Skeletal muscle satellite cell (primary cell): Measurements from ENCODE around the gene ELAC1.
"Not testable (repeated sequence)": the region's sequence is repeated elsewhere in the genome, so short reads cannot be mapped to it uniquely, and the experiment has no call there.

Experiments used
- H3K27me3 ChIP-seq: 2 replicates; pipeline ENCODE4 v1.7.0; 2013; ENCODE audit warnings: low read length; ENCODE audit not compliant: control insufficient read depth, insufficient read depth
- H3K36me3 ChIP-seq: 2 replicates; pipeline ENCODE4 v1.7.0; 2013; ENCODE audit warnings: mild to moderate bottlenecking, control low read depth, low read length; ENCODE audit not compliant: insufficient read depth
- H3K4me1 ChIP-seq: 2 replicates; pipeline ENCODE4 v1.7.0; 2013; ENCODE audit warnings: low read length; ENCODE audit not compliant: control insufficient read depth, insufficient read depth
- H3K4me2 ChIP-seq: 2 replicates; pipeline ENCODE4 v1.7.0; 2013; ENCODE audit warnings: mild to moderate bottlenecking, low read length
- H3K4me3 ChIP-seq: 2 replicates; pipeline ENCODE4 v1.7.0; 2013; ENCODE audit warnings: low read length
- H3K9ac ChIP-seq: 2 replicates; pipeline ENCODE4 v1.7.0; 2013; ENCODE audit warnings: mild to moderate bottlenecking, low read depth, low read length, moderate library complexity
- H3K9me3 ChIP-seq: replicated peaks from 2 replicates; pipeline ENCODE4 v1.7.0; 2013; ENCODE audit warnings: mild to moderate bottlenecking, control low read depth, low read length

The ELAC1 gene

DNA sequence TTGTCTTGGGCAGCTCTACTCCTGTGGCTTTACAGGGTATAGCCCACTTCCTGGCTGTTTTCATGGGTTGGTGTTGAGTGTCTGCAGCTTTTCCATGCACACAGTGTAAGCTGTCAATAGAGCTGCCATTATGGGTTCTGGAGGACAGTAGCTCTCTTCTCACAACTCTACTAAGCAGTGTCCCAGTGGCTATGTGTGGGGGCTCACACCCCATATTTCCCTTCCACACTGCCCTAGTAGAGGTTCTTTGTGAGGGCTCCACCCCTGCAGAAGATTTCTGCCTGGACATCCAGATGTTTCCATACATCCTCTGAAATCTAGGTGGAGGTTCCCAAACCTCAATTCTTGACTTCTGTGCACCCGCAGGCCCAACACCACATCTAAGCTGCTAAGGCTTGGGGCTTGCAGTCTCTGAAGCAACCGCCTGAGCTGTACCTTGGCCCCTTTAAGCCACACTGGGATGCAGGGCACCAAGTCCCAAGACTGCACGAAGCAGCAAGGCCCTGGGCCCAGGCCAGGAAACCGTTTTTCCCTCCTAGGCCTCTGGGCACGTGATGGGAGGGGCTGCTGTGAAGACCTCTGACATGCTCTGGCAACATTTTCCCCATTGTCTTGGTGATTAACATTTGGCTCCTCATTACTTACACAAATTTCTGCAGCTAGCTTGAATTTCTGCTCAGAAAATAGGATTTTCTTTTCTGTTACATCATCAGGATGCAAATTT is 9.4 kb downstream of the ELAC1 start:
- Histone ChIP-seq H3K4me3 (no peak overlapping the region), H3K36me3 (peaks cover 32% of the 10 kb centered on the region), H3K4me1 (peaks cover 10% of the 10 kb centered on the region)

DNA sequence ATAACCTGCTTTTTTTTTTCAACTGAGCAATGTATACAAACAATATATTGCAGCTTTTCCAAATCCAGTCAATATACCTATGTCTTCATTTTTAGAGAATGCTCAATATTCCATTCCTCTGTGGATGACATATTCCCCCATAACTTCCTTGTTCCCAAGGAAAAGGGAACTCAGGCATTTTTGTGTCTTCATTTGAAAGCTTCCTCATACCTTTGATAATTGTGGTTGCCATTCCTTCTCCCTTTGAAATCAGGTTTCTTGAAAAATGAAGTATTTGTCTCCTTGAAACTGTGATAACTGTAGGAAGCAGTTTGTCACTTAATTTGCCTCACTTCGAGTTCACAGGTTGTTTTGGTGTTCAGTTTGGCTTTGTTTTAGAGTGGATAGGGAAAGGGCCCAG is 13.5 kb downstream of the ELAC1 start:
- Histone ChIP-seq H3K9ac (no peak overlapping the region), H3K27me3 (no peaks in the 10 kb centered on the region), H3K4me1 (peaks cover 6% of the 10 kb centered on the region), H3K4me2 (no peak overlapping the region), H3K9me3 (no peaks in the 10 kb centered on the region), H3K4me3 (no peak overlapping the region), H3K36me3 (peaks cover 18% of the 10 kb centered on the region)

More for the DNA sequence above, 9.4 kb downstream of the ELAC1 start:
- H3K9ac ChIP-seq: no peak overlapping the region
- no peaks in the 10 kb centered on the region for H3K27me3 ChIP-seq
- no peak overlapping the region for H3K4me2 ChIP-seq
- H3K9me3 ChIP-seq: no peaks in the 10 kb centered on the region

DNA sequence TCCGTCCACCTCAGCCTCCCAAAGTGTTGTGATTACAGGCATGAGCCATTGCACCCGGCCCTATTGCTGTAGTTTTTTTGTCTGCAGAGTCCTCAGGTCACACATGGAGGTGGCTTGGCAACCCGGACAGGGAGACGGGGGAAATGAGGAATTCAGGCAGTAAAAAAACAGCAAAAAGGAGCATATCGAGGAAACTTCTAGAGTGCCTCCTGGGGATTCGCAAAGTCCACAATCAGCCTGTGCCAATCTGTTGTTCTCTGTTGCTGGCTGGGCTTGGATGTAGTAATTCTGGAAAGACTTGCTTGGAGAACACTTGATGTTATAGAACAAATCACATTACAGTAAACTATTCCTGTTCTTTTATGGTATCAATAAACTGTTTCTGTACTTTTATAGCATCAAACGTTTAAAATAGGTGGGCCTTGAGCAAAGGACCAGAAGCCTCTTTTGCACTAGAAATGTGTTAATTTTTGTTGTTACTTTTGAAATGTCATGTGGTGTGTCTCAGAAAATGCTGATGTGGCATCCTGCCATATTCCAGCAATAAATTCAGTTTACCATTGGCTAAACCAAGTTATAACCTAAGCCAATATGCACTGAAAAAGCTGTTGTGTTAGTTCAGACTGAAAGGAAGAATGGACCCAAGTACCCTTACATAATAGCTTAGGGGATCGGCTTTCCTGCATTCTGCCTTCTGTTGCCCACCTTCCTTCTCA is 14.4 kb downstream of the ELAC1 start:
- Histone ChIP-seq H3K27me3 (no peaks in the 10 kb centered on the region), H3K9ac (no peak overlapping the region), H3K4me2 (no peak overlapping the region), H3K36me3 (peaks cover 12% of the 10 kb centered on the region), H3K4me1 (peaks cover 14% of the 10 kb centered on the region), H3K4me3 (no peak overlapping the region), H3K9me3 (no peaks in the 10 kb centered on the region)

DNA sequence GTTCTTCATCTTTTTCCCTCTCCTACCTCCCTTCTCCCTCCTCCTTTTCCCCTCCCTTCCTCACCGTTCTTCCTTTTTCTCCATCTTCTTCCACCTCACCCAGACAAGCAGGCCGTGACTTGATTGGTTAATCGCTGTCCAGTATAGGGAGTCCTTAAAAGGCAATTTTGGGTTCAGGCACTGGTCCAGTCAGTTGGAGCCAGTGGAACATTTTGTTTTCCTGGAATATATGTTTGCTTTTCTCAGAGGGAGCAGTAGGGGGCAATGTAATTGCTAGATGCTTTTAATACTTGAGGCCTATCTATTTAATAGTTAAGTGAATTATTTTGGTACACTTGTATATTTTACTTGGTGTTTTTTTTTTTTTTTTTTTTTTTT is 15.0 kb downstream of the ELAC1 start:
- no peak overlapping the region for H3K4me2 ChIP-seq
- no peaks in the 10 kb centered on the region for H3K9me3 ChIP-seq
- no peaks in the 10 kb centered on the region for H3K27me3 ChIP-seq
- H3K36me3 ChIP-seq: peaks cover 9% of the 10 kb centered on the region
- no peak overlapping the region for H3K9ac ChIP-seq
- H3K4me1 ChIP-seq: peaks cover 15% of the 10 kb centered on the region
- H3K4me3 ChIP-seq: no peak overlapping the region

DNA sequence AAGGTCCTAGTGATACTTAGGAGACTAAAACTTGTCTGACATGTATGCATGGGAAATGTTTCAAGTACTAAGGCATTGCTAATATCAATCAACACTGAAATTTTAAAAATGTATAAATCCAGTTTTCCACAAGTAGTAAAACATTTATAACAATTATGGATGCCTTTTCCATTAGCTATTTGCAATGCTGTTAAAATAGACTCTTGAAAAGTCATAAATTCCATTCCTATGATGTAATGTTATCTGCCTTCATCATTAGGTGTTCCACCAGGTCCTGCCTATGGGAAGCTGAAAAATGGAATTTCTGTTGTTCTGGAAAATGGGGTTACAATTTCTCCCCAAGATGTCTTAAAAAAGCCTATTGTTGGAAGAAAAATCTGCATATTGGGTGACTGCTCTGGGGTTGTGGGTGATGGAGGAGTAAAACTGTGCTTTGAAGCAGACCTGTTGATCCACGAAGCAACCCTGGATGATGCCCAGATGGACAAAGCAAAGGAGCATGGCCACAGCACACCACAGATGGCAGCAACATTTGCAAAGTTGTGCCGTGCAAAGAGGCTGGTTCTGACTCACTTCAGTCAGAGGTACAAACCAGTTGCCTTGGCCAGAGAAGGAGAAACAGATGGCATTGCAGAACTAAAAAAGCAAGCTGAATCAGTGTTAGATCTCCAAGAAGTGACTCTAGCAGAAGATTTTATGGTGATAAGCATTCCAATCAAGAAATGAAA is 18.7 kb downstream of the ELAC1 start:
- Histone ChIP-seq H3K9ac (no peak overlapping the region), H3K36me3 (peaks cover 9% of the 10 kb centered on the region), H3K9me3 (no peaks in the 10 kb centered on the region), H3K27me3 (no peaks in the 10 kb centered on the region), H3K4me1 (peaks cover 15% of the 10 kb centered on the region), H3K4me2 (peak overlapping the region; percentile 4), H3K4me3 (no peak overlapping the region)

DNA sequence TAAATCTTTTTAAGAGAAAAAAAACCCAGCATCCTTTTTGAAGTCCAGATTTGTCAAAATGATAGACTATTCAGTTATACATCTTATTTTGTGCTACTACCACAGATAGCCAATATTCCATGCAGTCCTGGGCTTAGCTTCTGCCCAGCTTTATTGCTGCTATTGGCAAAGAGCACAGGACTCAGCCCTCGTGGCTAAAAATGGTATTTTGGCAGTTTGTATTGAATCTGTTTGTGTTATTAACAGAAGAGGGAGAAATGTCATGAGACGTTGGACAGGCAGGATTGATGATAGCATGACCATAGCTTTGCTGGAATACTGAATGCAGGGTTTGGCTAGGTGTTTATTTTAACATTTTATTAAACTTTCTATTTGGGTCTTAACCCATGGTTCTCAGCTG is 19.4 kb downstream of the ELAC1 start:
- H3K4me2 ChIP-seq: no peak overlapping the region
- H3K4me3 ChIP-seq: no peak overlapping the region
- H3K4me1 ChIP-seq: peaks cover 15% of the 10 kb centered on the region

DNA sequence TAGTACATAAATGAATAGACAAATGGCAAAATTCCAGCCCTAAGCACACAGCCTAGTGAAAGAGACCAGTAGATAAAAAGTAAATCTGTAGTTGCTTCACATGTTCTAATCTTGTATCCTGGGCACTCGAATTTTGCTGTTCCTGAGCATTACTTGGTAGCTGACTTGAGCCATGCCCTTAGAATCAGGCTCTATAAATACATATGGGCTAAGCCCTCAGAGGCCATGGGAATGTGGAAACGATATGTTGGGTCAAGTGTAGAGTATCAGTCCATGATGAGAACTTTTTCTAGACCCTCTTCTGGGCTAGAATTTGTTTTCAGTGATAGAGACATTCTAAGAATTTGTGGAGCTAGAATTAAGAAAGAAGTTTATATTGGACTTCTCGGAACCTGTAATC is 21.9 kb downstream of the ELAC1 start:
- no peaks in the 10 kb centered on the region for H3K27me3 ChIP-seq
- no peak overlapping the region for H3K4me2 ChIP-seq
- no peak overlapping the region for H3K9ac ChIP-seq
- peaks cover 15% of the 10 kb centered on the region for H3K4me1 ChIP-seq
- no peaks in the 10 kb centered on the region for H3K36me3 ChIP-seq
- no peak overlapping the region for H3K4me3 ChIP-seq
- H3K9me3 ChIP-seq: no peaks in the 10 kb centered on the region

More for the DNA sequence above, 19.4 kb downstream of the ELAC1 start:
- no peak overlapping the region for H3K9ac ChIP-seq
- H3K36me3 ChIP-seq: peaks cover 5% of the 10 kb centered on the region
- H3K27me3 ChIP-seq: no peaks in the 10 kb centered on the region
- H3K9me3 ChIP-seq: no peaks in the 10 kb centered on the region

DNA sequence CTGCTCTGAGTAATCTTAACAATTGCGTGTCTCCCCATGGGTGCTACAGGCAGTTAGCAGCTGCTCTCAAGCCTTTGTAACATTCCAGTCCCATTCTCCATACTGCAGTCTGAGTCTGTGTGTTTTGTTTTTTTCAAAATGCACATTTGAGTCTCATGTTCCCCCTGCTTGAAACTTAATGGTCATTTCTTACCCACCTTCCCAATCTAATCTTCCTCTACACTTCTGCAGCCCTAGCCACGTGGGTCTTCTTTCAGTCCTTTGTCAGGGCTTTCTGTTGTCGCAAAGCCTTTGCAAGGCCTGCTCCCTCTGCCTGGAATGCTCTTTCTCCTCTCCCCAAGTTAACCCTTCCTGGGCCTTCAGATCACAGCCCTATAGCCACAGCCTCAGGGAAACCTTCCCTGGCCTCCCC is 24.5 kb downstream of the ELAC1 start:
- no peaks in the 10 kb centered on the region for H3K36me3 ChIP-seq
- no peaks in the 10 kb centered on the region for H3K9me3 ChIP-seq
- no peak overlapping the region for H3K4me3 ChIP-seq
- H3K9ac ChIP-seq: no peak overlapping the region
- H3K4me1 ChIP-seq: peaks cover under 1% of the 10 kb centered on the region
- H3K27me3 ChIP-seq: no peaks in the 10 kb centered on the region
- no peak overlapping the region for H3K4me2 ChIP-seq

DNA sequence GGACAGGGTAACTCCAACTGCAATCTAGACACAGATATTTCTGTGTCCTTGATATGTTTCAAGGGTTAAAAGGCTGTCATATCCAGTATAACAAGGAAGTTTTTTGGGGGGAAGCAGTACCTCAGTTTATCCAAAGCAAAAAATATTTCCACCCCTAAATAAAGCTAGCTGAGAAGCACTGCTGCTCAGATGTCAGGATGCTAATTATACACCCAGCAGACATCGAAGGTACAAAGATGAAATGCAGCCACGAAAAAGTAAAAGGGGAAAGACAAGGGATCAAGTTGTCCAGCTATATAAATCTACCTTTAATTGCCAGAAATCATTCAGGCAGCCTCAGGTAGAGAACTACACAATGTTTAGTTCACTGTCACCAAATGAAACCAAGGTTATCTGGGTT is 26.2 kb downstream of the ELAC1 start:
- no peak overlapping the region for H3K9ac ChIP-seq
- H3K4me2 ChIP-seq: no peak overlapping the region
- H3K36me3 ChIP-seq: no peaks in the 10 kb centered on the region
- no peaks in the 10 kb centered on the region for H3K9me3 ChIP-seq
- no peaks in the 10 kb centered on the region for H3K27me3 ChIP-seq
- H3K4me1 ChIP-seq: no peaks in the 10 kb centered on the region
- no peak overlapping the region for H3K4me3 ChIP-seq

DNA sequence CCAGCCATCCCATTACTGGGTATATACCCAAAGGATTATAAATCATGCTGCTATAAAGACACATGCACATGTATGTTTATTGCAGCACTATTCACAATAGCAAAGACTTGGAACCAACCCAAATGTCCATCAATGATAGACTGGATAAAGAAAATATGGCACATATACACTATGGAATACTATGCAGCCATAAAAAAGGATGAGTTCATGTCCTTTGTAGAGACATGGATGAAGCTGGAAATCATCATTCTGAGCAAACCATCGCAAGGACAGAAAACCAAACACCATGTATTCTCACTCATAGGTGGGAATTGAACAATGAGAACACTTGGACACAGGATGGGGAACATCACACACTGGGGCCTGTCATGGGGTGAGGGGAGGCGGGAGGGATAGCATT is 35.3 kb downstream of the ELAC1 start:
- H3K9ac ChIP-seq: not testable (repeated sequence)

DNA sequence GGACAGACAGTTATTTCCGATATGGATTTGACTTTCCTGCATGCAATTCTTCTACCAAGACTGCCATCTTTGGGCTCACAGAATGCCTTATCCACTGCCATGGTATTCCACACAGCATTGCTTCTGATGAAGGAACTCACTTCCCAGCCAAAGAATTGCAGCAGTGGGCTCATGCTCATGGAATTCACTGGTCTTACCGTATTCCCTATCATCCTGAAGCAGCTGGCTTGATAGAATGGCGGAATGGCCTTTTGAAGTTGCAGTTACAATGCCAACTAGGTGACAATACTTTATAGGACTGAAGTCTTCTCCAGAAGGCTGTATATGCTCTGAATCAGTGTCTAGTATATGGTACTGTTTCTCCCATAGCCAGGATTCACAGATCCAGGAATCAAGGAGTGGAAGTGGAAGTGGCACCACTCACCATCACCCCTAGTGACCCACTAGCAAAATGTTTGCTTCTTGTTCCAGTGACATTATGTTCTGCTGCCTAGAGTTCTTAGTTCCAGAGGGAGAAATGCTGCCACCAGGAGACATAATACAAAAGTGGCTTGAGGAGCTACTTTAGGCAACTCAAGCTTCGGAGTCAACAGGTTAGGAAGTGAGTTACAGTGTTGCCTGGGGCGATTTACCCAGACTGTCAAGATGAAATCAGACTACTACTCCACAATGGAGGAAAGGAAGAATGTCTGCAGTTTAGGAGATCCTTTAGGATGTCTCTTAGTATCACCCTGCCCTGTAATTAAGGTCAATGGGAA is 38.4 kb downstream of the ELAC1 start:
- Histone ChIP-seq H3K4me3 (no peak overlapping the region), H3K27me3 (no peaks in the 10 kb centered on the region), H3K9ac (no peak overlapping the region), H3K4me1 (no peaks in the 10 kb centered on the region), H3K4me2 (no peak overlapping the region), H3K36me3 (no peaks in the 10 kb centered on the region), H3K9me3 (no peaks in the 10 kb centered on the region)

More for the DNA sequence above, 35.3 kb downstream of the ELAC1 start:
- H3K27me3 ChIP-seq, H3K4me3 ChIP-seq, H3K4me2 ChIP-seq, H3K4me1 ChIP-seq, H3K9me3 ChIP-seq, H3K36me3 ChIP-seq: not testable (repeated sequence)
